HG03103 (cell line): ENCODE data around the gene TBCD.

ENCODE experiments used
- ATAC-seq: cut with Tn5 transposase; IDR thresholded peaks from one replicate; pipeline ENCODE4 v1.9.1; 2021; ENCODE audit warnings: low read depth; ENCODE audit not compliant: unreplicated experiment

The TBCD gene

GRCh38 chr17:82825540-82826124, 73.8 kb downstream of the TBCD start:
- ATAC-seq, result no peak

GRCh38 chr17:82826211-82826610, 74.3 kb downstream of the TBCD start:
- no peak for ATAC-seq

GRCh38 chr17:82826956-82827355, 75.1 kb downstream of the TBCD start:
- no peak for ATAC-seq

- ATAC-seq, result no peak
Observed at GRCh38 chr17:82828875-82829487, 77.1 kb downstream of the TBCD start.

GRCh38 chr17:82830249-82830661, 78.4 kb downstream of the TBCD start:
- no peak for ATAC-seq

GRCh38 chr17:82831041-82831817, 79.4 kb downstream of the TBCD start:
- no peak for ATAC-seq

- no peak for ATAC-seq
Observed at GRCh38 chr17:82831818-82832200, 79.9 kb downstream of the TBCD start.

GRCh38 chr17:82832411-82832810, 80.5 kb downstream of the TBCD start:
- no peak for ATAC-seq

GRCh38 chr17:82832881-82833475, 81.1 kb downstream of the TBCD start:
- no peak for ATAC-seq

GRCh38 chr17:82835122-82835521, 83.3 kb downstream of the TBCD start:
- ATAC-seq, result no peak

- ATAC-seq, result no peak
Observed at GRCh38 chr17:82835766-82836512, 84.1 kb downstream of the TBCD start.

GRCh38 chr17:82836823-82837357, 85.0 kb downstream of the TBCD start:
- ATAC-seq, result no peak

- no peak for ATAC-seq
Observed at GRCh38 chr17:82837586-82838320, 85.9 kb downstream of the TBCD start.

- no peak for ATAC-seq
Observed at GRCh38 chr17:82838386-82839063, 86.7 kb downstream of the TBCD start.

GRCh38 chr17:82839617-82840292, 87.9 kb downstream of the TBCD start, which contains the start of gene ZNF750:
Gene ZNF750, minus strand, starts transcription at chr17:82840022. Its CDS starts 7,568 bp downstream, at chr17:82832454.
- ATAC-seq, result no peak

- ATAC-seq, result no peak
Observed at GRCh38 chr17:82840431-82840831, 88.6 kb downstream of the TBCD start.

GRCh38 chr17:82841921-82842596, 90.2 kb downstream of the TBCD start:
- no peak for ATAC-seq
